H9 (cell line): Measurements from ENCODE around the gene PAK1. TPM values are rescaled to one million over a fixed set of nuclear protein-coding genes. Genes with fewer than 3 reads are reported as not detected.

ENCODE experiments used
- DNase-seq: peaks from one replicate; pipeline ENCODE4 v3.0.0-alpha.2; 2017
- H2AFZ ChIP-seq: one replicate; pipeline ENCODE4 v1.6.1; 2013; ENCODE audit warnings: mild to moderate bottlenecking, low read length, control low read depth, moderate library complexity
- H2AK5ac ChIP-seq: 2 replicates; pipeline ENCODE4 v1.6.1; 2013; ENCODE audit warnings: low read length, control low read depth, mixed read lengths; ENCODE audit not compliant: insufficient read length
- H2BK120ac ChIP-seq: one replicate; pipeline ENCODE4 v1.6.1; 2013; ENCODE audit warnings: low read depth, mild to moderate bottlenecking, low read length, control low read depth, inconsistent platforms; ENCODE audit not compliant: poor library complexity, severe bottlenecking
- H2BK12ac ChIP-seq: 2 replicates; pipeline ENCODE4 v1.6.1; 2013; ENCODE audit warnings: low read length, control low read depth, mixed read lengths, low read depth; ENCODE audit not compliant: insufficient read length
- H2BK15ac ChIP-seq: 2 replicates; pipeline ENCODE4 v1.6.1; 2013; ENCODE audit warnings: low read depth, low read length, control low read depth
- H2BK20ac ChIP-seq: one replicate; pipeline ENCODE4 v1.6.1; 2013; ENCODE audit warnings: low read depth, mild to moderate bottlenecking, low read length, control low read depth, inconsistent platforms; ENCODE audit not compliant: poor library complexity, severe bottlenecking
- H2BK5ac ChIP-seq: 2 replicates; pipeline ENCODE4 v1.6.1; 2013; ENCODE audit warnings: low read length, control low read depth, mixed read lengths; ENCODE audit not compliant: insufficient read length
- H3K14ac ChIP-seq: 2 replicates; pipeline ENCODE4 v1.6.1; 2013; ENCODE audit warnings: low read length, control low read depth; ENCODE audit not compliant: insufficient read depth
- H3K18ac ChIP-seq: 2 replicates; pipeline ENCODE4 v1.6.1; 2013; ENCODE audit warnings: low read depth, mild to moderate bottlenecking, mixed read lengths, low read length, control low read depth; ENCODE audit not compliant: insufficient read length
- H3K23ac ChIP-seq: 2 replicates; pipeline ENCODE4 v1.6.1; 2013; ENCODE audit warnings: low read length, control low read depth, mixed read lengths, low read depth; ENCODE audit not compliant: insufficient read length
- H3K23me2 ChIP-seq: 2 replicates; pipeline ENCODE4 v1.6.1; 2013; ENCODE audit warnings: low read depth, mild to moderate bottlenecking, mixed read lengths, low read length, control low read depth; ENCODE audit not compliant: insufficient read length, poor library complexity, severe bottlenecking
- H3K27ac ChIP-seq: 2 replicates; pipeline ENCODE4 v1.5.1; 2013; ENCODE audit warnings: low read length, control low read depth, mixed read lengths, low read depth; ENCODE audit not compliant: insufficient read length
- H3K27me3 ChIP-seq: 2 replicates; pipeline ENCODE4 v1.6.1; 2013; ENCODE audit warnings: low read length, control low read depth, inconsistent platforms; ENCODE audit not compliant: insufficient read depth
- H3K4ac ChIP-seq: 2 replicates; pipeline ENCODE4 v1.6.1; 2013; ENCODE audit warnings: low read depth, mild to moderate bottlenecking, control low read depth, inconsistent platforms, low read length, moderate library complexity
- H3K4me1 ChIP-seq: 2 replicates; pipeline ENCODE4 v1.6.1; 2013; ENCODE audit warnings: low read length, control low read depth, inconsistent platforms; ENCODE audit not compliant: insufficient read depth
- H3K4me2 ChIP-seq: 2 replicates; pipeline ENCODE4 v1.6.1; 2013; ENCODE audit warnings: low read length, control low read depth, mixed read lengths; ENCODE audit not compliant: insufficient read length, insufficient read depth
- H3K56ac ChIP-seq: 2 replicates; pipeline ENCODE4 v1.6.1; 2013; ENCODE audit warnings: low read depth, mild to moderate bottlenecking, mixed read lengths, low read length, control low read depth; ENCODE audit not compliant: insufficient read length
- H3K79me1 ChIP-seq: 2 replicates; pipeline ENCODE4 v1.6.1; 2013; ENCODE audit warnings: low read depth, mild to moderate bottlenecking, moderate library complexity, low read length, control low read depth, inconsistent platforms; ENCODE audit not compliant: insufficient read depth, poor library complexity, severe bottlenecking
- H3K79me2 ChIP-seq: 2 replicates; pipeline ENCODE4 v1.6.1; 2013; ENCODE audit warnings: low read length, control low read depth, inconsistent platforms; ENCODE audit not compliant: insufficient read depth
- H3K9ac ChIP-seq: 2 replicates; pipeline ENCODE4 v1.6.1; 2013; ENCODE audit warnings: low read length, control low read depth, mixed read lengths; ENCODE audit not compliant: insufficient read length; ENCODE audit errors: extremely low read depth
- H3K9me3 ChIP-seq: one replicate; pipeline ENCODE4 v1.6.1; 2013; ENCODE audit warnings: low read depth, low read length, inconsistent platforms; ENCODE audit not compliant: control insufficient read depth
- H3T11ph ChIP-seq: one replicate; pipeline ENCODE4 v1.6.1; 2013; ENCODE audit warnings: mild to moderate bottlenecking, low read length, control low read depth, inconsistent platforms
- H4K20me1 ChIP-seq: one replicate; pipeline ENCODE4 v1.6.1; 2013; ENCODE audit not compliant: control insufficient read depth, insufficient read length, insufficient read depth
- H4K5ac ChIP-seq: 2 replicates; pipeline ENCODE4 v1.6.1; 2013; ENCODE audit warnings: low read depth, mild to moderate bottlenecking, mixed read lengths, low read length, control low read depth; ENCODE audit not compliant: insufficient read length
- H4K8ac ChIP-seq: replicated peaks from 2 replicates; pipeline ENCODE4 v1.6.1; 2013; ENCODE audit warnings: low read length, control low read depth, mixed read lengths, low read depth; ENCODE audit not compliant: insufficient read length
- H4K91ac ChIP-seq: 2 replicates; pipeline ENCODE4 v1.6.1; 2013; ENCODE audit warnings: low read depth, mild to moderate bottlenecking, moderate library complexity, mixed read lengths, low read length, control low read depth; ENCODE audit not compliant: insufficient read length
- H3K27ac Mint-ChIP-seq, 3 experiments: 2 replicates in 2 of 3; 3 replicates in 1 of 3; pipeline ENCODE4 v1.8.0; 2020 to 2021; ENCODE audit warnings: mixed read lengths in 3 of 3, mild to moderate bottlenecking in 1 of 3, moderate library complexity in 1 of 3
- H3K27me3 Mint-ChIP-seq: 2 replicates; pipeline ENCODE4 v1.8.0; 2021; ENCODE audit warnings: low read depth, mild to moderate bottlenecking, moderate library complexity, mixed read lengths
- H3K36me3 Mint-ChIP-seq, 3 experiments: 2 replicates in 2 of 3; 3 replicates in 1 of 3; pipeline ENCODE4 v1.8.0; 2020 to 2021; ENCODE audit warnings: low read depth in 3 of 3, mixed read lengths in 3 of 3; ENCODE audit not compliant: insufficient read depth in 1 of 3
- H3K4me1 Mint-ChIP-seq, 2 experiments: 2 replicates each; pipeline ENCODE4 v1.8.0; 2020; ENCODE audit warnings: mixed read lengths in 2 of 2
- H3K4me3 Mint-ChIP-seq, 2 experiments: 2 replicates in 1 of 2; 3 replicates in 1 of 2; pipeline ENCODE4 v1.8.0; 2020 to 2021; ENCODE audit warnings: mild to moderate bottlenecking in 2 of 2, mixed read lengths in 2 of 2, moderate library complexity in 1 of 2
- H3K9me3 Mint-ChIP-seq, 2 experiments: 2 replicates in 1 of 2; 3 replicates in 1 of 2; pipeline ENCODE4 v1.8.0; 2020; ENCODE audit warnings: mild to moderate bottlenecking in 2 of 2, mixed read lengths in 2 of 2, moderate library complexity in 1 of 2
- CTCF ChIP-seq: fragments of 200-600 bp; sonication (generic); conservative IDR thresholded peaks from 3 replicates; pipeline ENCODE4 v1.8.0; 2021; ENCODE audit warnings: antibody characterized with exemption, mild to moderate bottlenecking
- total RNA-seq: library from RNA; stranded (reverse); gene quantifications from 2 replicates; pipeline ENCODE4 v1.2.1, GENCODE V29; 2021

PAK1 gene
- total RNA-seq, 1 experiment from 2014 or later = 122 TPM

- Histone ChIP-seq H3K79me1 (peaks cover 12% of the 10 kb centered on the region), H3K27me3 (no peaks in the 10 kb centered on the region), H4K20me1 (no peaks in the 10 kb centered on the region), H3K9ac (no peak overlapping the region), H3K23ac (no peak overlapping the region), H3K18ac (no peak overlapping the region), H3K79me2 (peaks cover 18% of the 10 kb centered on the region; the same call in 1 of the 2 replicates), H3K9me3 (no peaks in the 10 kb centered on the region), H3K23me2 (no peaks in the 10 kb centered on the region), H2BK20ac (no peak overlapping the region), H3K4ac (no peak overlapping the region), H3K14ac (no peak overlapping the region), H4K8ac (no peak overlapping the region), H3T11ph (no peak overlapping the region), H3K27ac (no peak overlapping the region), H3K4me2 (no peak overlapping the region), H2BK120ac (no peak overlapping the region), H2BK15ac (no peak overlapping the region), H3K56ac (no peak overlapping the region), H2BK12ac (no peak overlapping the region), H3K4me1 (peaks cover 5% of the 10 kb centered on the region; the same call in 1 of the 2 replicates), H4K5ac (no peak overlapping the region), H2AK5ac (no peak overlapping the region), H2AFZ (no peak overlapping the region), H4K91ac (no peak overlapping the region), H2BK5ac (no peak overlapping the region)
- no peak overlapping the region for H3K4me3 Mint-ChIP-seq
- no peaks in the 10 kb centered on the region for H3K4me1 Mint-ChIP-seq
- H3K9me3 Mint-ChIP-seq = no peaks in the 10 kb centered on the region
- no peaks in the 10 kb centered on the region for H3K27me3 Mint-ChIP-seq
- DNase-seq = no peak
- no peak overlapping the region for H3K27ac Mint-ChIP-seq
- peaks cover 13 to 26% (median 21%) of the 10 kb centered on the region in 3 experiments; a peak in 5 of 7 replicates for H3K36me3 Mint-ChIP-seq
- no peak for TF ChIP-seq CTCF
Observed at GRCh38 chr11:77392842-77393241, 81.1 kb downstream of the PAK1 start.
